ENCODE data around the gene CAPN10. TPM values are rescaled to one million over a fixed set of nuclear protein-coding genes. Genes with fewer than 3 reads are reported as not detected.

The CAPN10 gene
- total RNA-seq, 4 donors from 2014 or later = 13.4 to 33.3 (median 14.5) TPM

- TF ChIP-seq, protein P1, sequence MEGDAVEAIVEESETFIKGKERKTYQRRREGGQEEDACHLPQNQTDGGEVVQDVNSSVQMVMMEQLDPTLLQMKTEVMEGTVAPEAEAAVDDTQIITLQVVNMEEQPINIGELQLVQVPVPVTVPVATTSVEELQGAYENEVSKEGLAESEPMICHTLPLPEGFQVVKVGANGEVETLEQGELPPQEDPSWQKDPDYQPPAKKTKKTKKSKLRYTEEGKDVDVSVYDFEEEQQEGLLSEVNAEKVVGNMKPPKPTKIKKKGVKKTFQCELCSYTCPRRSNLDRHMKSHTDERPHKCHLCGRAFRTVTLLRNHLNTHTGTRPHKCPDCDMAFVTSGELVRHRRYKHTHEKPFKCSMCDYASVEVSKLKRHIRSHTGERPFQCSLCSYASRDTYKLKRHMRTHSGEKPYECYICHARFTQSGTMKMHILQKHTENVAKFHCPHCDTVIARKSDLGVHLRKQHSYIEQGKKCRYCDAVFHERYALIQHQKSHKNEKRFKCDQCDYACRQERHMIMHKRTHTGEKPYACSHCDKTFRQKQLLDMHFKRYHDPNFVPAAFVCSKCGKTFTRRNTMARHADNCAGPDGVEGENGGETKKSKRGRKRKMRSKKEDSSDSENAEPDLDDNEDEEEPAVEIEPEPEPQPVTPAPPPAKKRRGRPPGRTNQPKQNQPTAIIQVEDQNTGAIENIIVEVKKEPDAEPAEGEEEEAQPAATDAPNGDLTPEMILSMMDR (IDR thresholded peaks at IDR 0.05; ENCODE audit: low read depth) = no peak
Observed at GRCh38 chr2:240578488-240578887, 8.0 kb upstream of the CAPN10 start.

GRCh38 chr2:240579071-240579762 is 7.3 kb upstream of the CAPN10 start:
- TF ChIP-seq, protein P1 (IDR thresholded peaks at IDR 0.05; ENCODE audit: low read depth) = no peak

- TF ChIP-seq, protein P1 (IDR thresholded peaks at IDR 0.05; ENCODE audit: low read depth) = no peak
Observed at GRCh38 chr2:240579771-240580614, 6.5 kb upstream of the CAPN10 start.

DNA sequence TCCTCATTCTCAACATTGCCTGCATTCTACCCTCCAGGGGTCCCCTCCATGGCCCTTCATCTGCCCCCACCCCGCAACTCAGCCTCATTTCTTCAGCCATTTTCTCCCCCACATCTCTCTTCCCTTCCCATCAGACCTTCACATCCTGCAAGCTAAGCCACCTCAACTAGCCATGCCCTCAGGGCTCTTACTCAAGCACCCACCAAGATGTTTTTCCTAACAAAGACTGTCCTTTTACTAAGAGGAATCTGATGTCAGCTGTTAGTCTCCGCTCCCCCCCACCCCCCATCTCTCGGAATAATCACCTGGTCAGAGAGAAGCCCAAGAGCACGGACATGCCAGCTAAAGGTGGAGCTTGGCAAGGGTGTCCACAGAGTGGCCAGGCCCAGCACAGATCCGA is 4.7 kb upstream of the CAPN10 start:
- TF ChIP-seq, protein P1 (IDR thresholded peaks at IDR 0.05; ENCODE audit: low read depth) = no peak

DNA sequence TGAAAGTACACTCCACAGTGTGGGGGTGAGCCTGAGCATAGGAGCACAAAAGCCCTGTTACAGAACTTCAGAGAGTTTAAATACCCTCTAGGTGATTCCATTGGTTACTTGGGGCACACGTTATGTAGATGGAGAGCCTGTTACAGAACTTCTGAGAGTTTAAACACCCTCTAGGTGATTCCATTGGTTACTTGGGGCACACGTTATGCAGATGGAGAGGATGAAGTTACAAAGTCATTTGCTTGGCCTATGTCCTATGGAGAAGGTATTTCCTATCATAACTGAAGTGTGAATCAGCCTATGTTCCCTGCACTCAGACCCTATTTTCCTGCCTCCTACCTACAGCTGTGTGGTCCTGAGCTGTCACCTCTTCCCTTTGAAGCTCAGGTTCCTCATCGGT is 3.8 kb upstream of the CAPN10 start:
- TF ChIP-seq, protein P1 (IDR thresholded peaks at IDR 0.05; ENCODE audit: low read depth) = no peak

DNA sequence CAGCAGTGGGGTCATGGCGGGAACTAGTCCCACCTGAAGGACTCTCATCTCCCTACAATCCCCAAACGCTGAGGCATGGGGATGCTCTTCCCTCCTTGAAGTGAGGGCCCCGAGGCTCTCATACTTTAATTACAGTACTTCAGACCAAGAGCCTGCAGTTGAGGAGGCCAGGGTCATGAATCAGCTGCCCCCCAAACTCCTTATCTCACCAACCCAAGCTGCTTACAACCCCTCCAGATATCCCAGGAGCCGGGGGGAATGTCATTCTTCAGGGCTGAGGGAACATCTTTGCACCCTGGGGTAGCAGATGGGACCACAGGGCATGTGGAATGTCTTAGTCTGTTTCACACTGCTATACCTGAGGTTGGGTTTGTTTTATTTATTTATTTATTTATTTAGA is 2.8 kb upstream of the CAPN10 start:
- TF ChIP-seq, protein P1 (IDR thresholded peaks at IDR 0.05; ENCODE audit: low read depth) = no peak

GRCh38 chr2:240584486-240585031 is 2.0 kb upstream of the CAPN10 start:
- TF ChIP-seq, protein P1 (IDR thresholded peaks at IDR 0.05; ENCODE audit: low read depth) = no peak
